ENCODE measurements around the gene CTAGE1.

The CTAGE1 gene

GRCh38 chr18:22391407-22392345 is 26.0 kb downstream of the CTAGE1 start:
- no peak for DNase-seq (ENCODE audit: low spot score)

- no peak for DNase-seq (ENCODE audit: low spot score)
These were observed 29.9 kb downstream of the CTAGE1 start for GRCh38 chr18:22387787-22388186.

GRCh38 chr18:22387364-22387763 is 30.4 kb downstream of the CTAGE1 start:
- DNase-seq (ENCODE audit: low spot score): no peak

- DNase-seq (ENCODE audit: low spot score): no peak
These were observed 32.0 kb downstream of the CTAGE1 start for GRCh38 chr18:22385718-22386117.

GRCh38 chr18:22378672-22379282 is 38.9 kb downstream of the CTAGE1 start:
- DNase-seq (ENCODE audit: low spot score): peak; percentile 56

GRCh38 chr18:22377769-22378168 is 39.9 kb downstream of the CTAGE1 start:
- DNase-seq (ENCODE audit: low spot score): no peak

GRCh38 chr18:22370414-22370813 is 47.3 kb downstream of the CTAGE1 start:
- DNase-seq (ENCODE audit: low spot score): no peak

GRCh38 chr18:22368021-22368420 is 49.7 kb downstream of the CTAGE1 start:
- DNase-seq (ENCODE audit: low spot score): no peak

GRCh38 chr18:22367303-22367702 is 50.4 kb downstream of the CTAGE1 start:
- DNase-seq (ENCODE audit: low spot score): no peak

- DNase-seq (ENCODE audit: low spot score): no peak
These were observed 53.8 kb downstream of the CTAGE1 start for GRCh38 chr18:22363867-22364463.
